H9 (cell line): Measurements from ENCODE around the gene TLN1. TPM values are rescaled to one million over a fixed set of nuclear protein-coding genes. Genes with fewer than 3 reads are reported as not detected.
A peak's percentile ranks its signal among the peaks of the same experiment; 100 is the strongest.

Source experiments
- DNase-seq: peaks from one replicate; pipeline ENCODE4 v3.0.0-alpha.2; 2017
- H2AFZ ChIP-seq: one replicate; pipeline ENCODE4 v1.6.1; 2013; ENCODE audit warnings: mild to moderate bottlenecking, low read length, control low read depth, moderate library complexity
- H2AK5ac ChIP-seq: 2 replicates; pipeline ENCODE4 v1.6.1; 2013; ENCODE audit warnings: low read length, control low read depth, mixed read lengths; ENCODE audit not compliant: insufficient read length
- H2BK120ac ChIP-seq: one replicate; pipeline ENCODE4 v1.6.1; 2013; ENCODE audit warnings: low read depth, mild to moderate bottlenecking, low read length, control low read depth, inconsistent platforms; ENCODE audit not compliant: poor library complexity, severe bottlenecking
- H2BK12ac ChIP-seq: 2 replicates; pipeline ENCODE4 v1.6.1; 2013; ENCODE audit warnings: low read length, control low read depth, mixed read lengths, low read depth; ENCODE audit not compliant: insufficient read length
- H2BK15ac ChIP-seq: 2 replicates; pipeline ENCODE4 v1.6.1; 2013; ENCODE audit warnings: low read depth, low read length, control low read depth
- H2BK20ac ChIP-seq: one replicate; pipeline ENCODE4 v1.6.1; 2013; ENCODE audit warnings: low read depth, mild to moderate bottlenecking, low read length, control low read depth, inconsistent platforms; ENCODE audit not compliant: poor library complexity, severe bottlenecking
- H2BK5ac ChIP-seq: 2 replicates; pipeline ENCODE4 v1.6.1; 2013; ENCODE audit warnings: low read length, control low read depth, mixed read lengths; ENCODE audit not compliant: insufficient read length
- H3K14ac ChIP-seq: 2 replicates; pipeline ENCODE4 v1.6.1; 2013; ENCODE audit warnings: low read length, control low read depth; ENCODE audit not compliant: insufficient read depth
- H3K18ac ChIP-seq: 2 replicates; pipeline ENCODE4 v1.6.1; 2013; ENCODE audit warnings: low read depth, mild to moderate bottlenecking, mixed read lengths, low read length, control low read depth; ENCODE audit not compliant: insufficient read length
- H3K23ac ChIP-seq: 2 replicates; pipeline ENCODE4 v1.6.1; 2013; ENCODE audit warnings: low read length, control low read depth, mixed read lengths, low read depth; ENCODE audit not compliant: insufficient read length
- H3K23me2 ChIP-seq: 2 replicates; pipeline ENCODE4 v1.6.1; 2013; ENCODE audit warnings: low read depth, mild to moderate bottlenecking, mixed read lengths, low read length, control low read depth; ENCODE audit not compliant: insufficient read length, poor library complexity, severe bottlenecking
- H3K27ac ChIP-seq: 2 replicates; pipeline ENCODE4 v1.5.1; 2013; ENCODE audit warnings: low read length, control low read depth, mixed read lengths, low read depth; ENCODE audit not compliant: insufficient read length
- H3K27me3 ChIP-seq: 2 replicates; pipeline ENCODE4 v1.6.1; 2013; ENCODE audit warnings: low read length, control low read depth, inconsistent platforms; ENCODE audit not compliant: insufficient read depth
- H3K4ac ChIP-seq: 2 replicates; pipeline ENCODE4 v1.6.1; 2013; ENCODE audit warnings: low read depth, mild to moderate bottlenecking, control low read depth, inconsistent platforms, low read length, moderate library complexity
- H3K4me1 ChIP-seq: 2 replicates; pipeline ENCODE4 v1.6.1; 2013; ENCODE audit warnings: low read length, control low read depth, inconsistent platforms; ENCODE audit not compliant: insufficient read depth
- H3K4me2 ChIP-seq: 2 replicates; pipeline ENCODE4 v1.6.1; 2013; ENCODE audit warnings: low read length, control low read depth, mixed read lengths; ENCODE audit not compliant: insufficient read length, insufficient read depth
- H3K56ac ChIP-seq: 2 replicates; pipeline ENCODE4 v1.6.1; 2013; ENCODE audit warnings: low read depth, mild to moderate bottlenecking, mixed read lengths, low read length, control low read depth; ENCODE audit not compliant: insufficient read length
- H3K79me1 ChIP-seq: 2 replicates; pipeline ENCODE4 v1.6.1; 2013; ENCODE audit warnings: low read depth, mild to moderate bottlenecking, moderate library complexity, low read length, control low read depth, inconsistent platforms; ENCODE audit not compliant: insufficient read depth, poor library complexity, severe bottlenecking
- H3K79me2 ChIP-seq: 2 replicates; pipeline ENCODE4 v1.6.1; 2013; ENCODE audit warnings: low read length, control low read depth, inconsistent platforms; ENCODE audit not compliant: insufficient read depth
- H3K9ac ChIP-seq: 2 replicates; pipeline ENCODE4 v1.6.1; 2013; ENCODE audit warnings: low read length, control low read depth, mixed read lengths; ENCODE audit not compliant: insufficient read length; ENCODE audit errors: extremely low read depth
- H3K9me3 ChIP-seq: one replicate; pipeline ENCODE4 v1.6.1; 2013; ENCODE audit warnings: low read depth, low read length, inconsistent platforms; ENCODE audit not compliant: control insufficient read depth
- H3T11ph ChIP-seq: one replicate; pipeline ENCODE4 v1.6.1; 2013; ENCODE audit warnings: mild to moderate bottlenecking, low read length, control low read depth, inconsistent platforms
- H4K20me1 ChIP-seq: one replicate; pipeline ENCODE4 v1.6.1; 2013; ENCODE audit not compliant: control insufficient read depth, insufficient read length, insufficient read depth
- H4K5ac ChIP-seq: 2 replicates; pipeline ENCODE4 v1.6.1; 2013; ENCODE audit warnings: low read depth, mild to moderate bottlenecking, mixed read lengths, low read length, control low read depth; ENCODE audit not compliant: insufficient read length
- H4K8ac ChIP-seq: replicated peaks from 2 replicates; pipeline ENCODE4 v1.6.1; 2013; ENCODE audit warnings: low read length, control low read depth, mixed read lengths, low read depth; ENCODE audit not compliant: insufficient read length
- H4K91ac ChIP-seq: 2 replicates; pipeline ENCODE4 v1.6.1; 2013; ENCODE audit warnings: low read depth, mild to moderate bottlenecking, moderate library complexity, mixed read lengths, low read length, control low read depth; ENCODE audit not compliant: insufficient read length
- H3K27ac Mint-ChIP-seq, 3 experiments: 2 replicates in 2 of 3; 3 replicates in 1 of 3; pipeline ENCODE4 v1.8.0; 2020 to 2021; ENCODE audit warnings: mixed read lengths in 3 of 3, mild to moderate bottlenecking in 1 of 3, moderate library complexity in 1 of 3
- H3K27me3 Mint-ChIP-seq: 2 replicates; pipeline ENCODE4 v1.8.0; 2021; ENCODE audit warnings: low read depth, mild to moderate bottlenecking, moderate library complexity, mixed read lengths
- H3K36me3 Mint-ChIP-seq, 3 experiments: 2 replicates in 2 of 3; 3 replicates in 1 of 3; pipeline ENCODE4 v1.8.0; 2020 to 2021; ENCODE audit warnings: low read depth in 3 of 3, mixed read lengths in 3 of 3; ENCODE audit not compliant: insufficient read depth in 1 of 3
- H3K4me1 Mint-ChIP-seq, 2 experiments: 2 replicates each; pipeline ENCODE4 v1.8.0; 2020; ENCODE audit warnings: mixed read lengths in 2 of 2
- H3K4me3 Mint-ChIP-seq, 2 experiments: 2 replicates in 1 of 2; 3 replicates in 1 of 2; pipeline ENCODE4 v1.8.0; 2020 to 2021; ENCODE audit warnings: mild to moderate bottlenecking in 2 of 2, mixed read lengths in 2 of 2, moderate library complexity in 1 of 2
- H3K9me3 Mint-ChIP-seq, 2 experiments: 2 replicates in 1 of 2; 3 replicates in 1 of 2; pipeline ENCODE4 v1.8.0; 2020; ENCODE audit warnings: mild to moderate bottlenecking in 2 of 2, mixed read lengths in 2 of 2, moderate library complexity in 1 of 2
- WGBS: extraction: QIAGEN DNeasy Blood & Tissue Kit; methylation state at CpG from one replicate; pipeline ENCODE4 v1.1.7; 2013; ENCODE audit warnings: missing lambda C conversion rate, low lambda C conversion rate, mixed read lengths; ENCODE audit not compliant: insufficient read length; ENCODE audit errors: extremely low coverage; 5-methylcytosine and 5-hydroxymethylcytosine counted together
- total RNA-seq: library from RNA; stranded (reverse); gene quantifications from 2 replicates; pipeline ENCODE4 v1.2.1, GENCODE V29; 2021
- TF ChIP-seq, protein P1 (sequence below): fragments of 200-600 bp; sonication (generic); conservative IDR thresholded peaks from 3 replicates; pipeline ENCODE4 v1.8.0; 2021; ENCODE audit warnings: antibody characterized with exemption, mild to moderate bottlenecking

Gene TLN1
- total RNA-seq, 1 experiment from 2014 or later = 102 TPM

- Mint-ChIP-seq H3K4me3 (peak within 1 kb of the TSS; percentile 55 to 70; a peak in 3 of 5 replicates), H3K36me3 (no peaks in the 10 kb centered on the region; a peak in 1 of 7 replicates), H3K27ac (no peak within 1 kb of the TSS), H3K9me3 (no peaks in the 10 kb centered on the region), H3K27me3 (peaks cover 35% of the 10 kb centered on the region), H3K4me1 (peaks cover 7 to 14% of the 10 kb centered on the region in 2 experiments)
- H4K8ac ChIP-seq = no peak within 1 kb of the TSS
- TF ChIP-seq, protein P1, sequence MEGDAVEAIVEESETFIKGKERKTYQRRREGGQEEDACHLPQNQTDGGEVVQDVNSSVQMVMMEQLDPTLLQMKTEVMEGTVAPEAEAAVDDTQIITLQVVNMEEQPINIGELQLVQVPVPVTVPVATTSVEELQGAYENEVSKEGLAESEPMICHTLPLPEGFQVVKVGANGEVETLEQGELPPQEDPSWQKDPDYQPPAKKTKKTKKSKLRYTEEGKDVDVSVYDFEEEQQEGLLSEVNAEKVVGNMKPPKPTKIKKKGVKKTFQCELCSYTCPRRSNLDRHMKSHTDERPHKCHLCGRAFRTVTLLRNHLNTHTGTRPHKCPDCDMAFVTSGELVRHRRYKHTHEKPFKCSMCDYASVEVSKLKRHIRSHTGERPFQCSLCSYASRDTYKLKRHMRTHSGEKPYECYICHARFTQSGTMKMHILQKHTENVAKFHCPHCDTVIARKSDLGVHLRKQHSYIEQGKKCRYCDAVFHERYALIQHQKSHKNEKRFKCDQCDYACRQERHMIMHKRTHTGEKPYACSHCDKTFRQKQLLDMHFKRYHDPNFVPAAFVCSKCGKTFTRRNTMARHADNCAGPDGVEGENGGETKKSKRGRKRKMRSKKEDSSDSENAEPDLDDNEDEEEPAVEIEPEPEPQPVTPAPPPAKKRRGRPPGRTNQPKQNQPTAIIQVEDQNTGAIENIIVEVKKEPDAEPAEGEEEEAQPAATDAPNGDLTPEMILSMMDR = no peak
- no CpG with 5 or more reads among the region's 10 CpGs for WGBS
- H3K56ac ChIP-seq = no peak within 1 kb of the TSS
- H2BK5ac ChIP-seq = no peak within 1 kb of the TSS
- H3K4ac ChIP-seq = no peak within 1 kb of the TSS
- no peak within 1 kb of the TSS for H3T11ph ChIP-seq
- H4K5ac ChIP-seq = no peak within 1 kb of the TSS
- H3K23ac ChIP-seq = no peak within 1 kb of the TSS
- H3K4me1 ChIP-seq = no peaks in the 10 kb centered on the region
- H2BK12ac ChIP-seq = no peak within 1 kb of the TSS
- no peak within 1 kb of the TSS for H2BK15ac ChIP-seq
- H2BK20ac ChIP-seq = no peak within 1 kb of the TSS
- H2BK120ac ChIP-seq = no peak within 1 kb of the TSS
- no peak within 1 kb of the TSS for H3K18ac ChIP-seq
- H3K79me1 ChIP-seq = no peaks in the 10 kb centered on the region
- H2AFZ ChIP-seq = no peak within 1 kb of the TSS
- H4K91ac ChIP-seq = no peak within 1 kb of the TSS
- no peak within 1 kb of the TSS for H3K14ac ChIP-seq
- H3K9me3 ChIP-seq = no peaks in the 10 kb centered on the region
- H3K23me2 ChIP-seq = no peaks in the 10 kb centered on the region
- no peak within 1 kb of the TSS for H3K27ac ChIP-seq
- no peaks in the 10 kb centered on the region for H4K20me1 ChIP-seq
- peaks cover 3% of the 10 kb centered on the region; the same call in 1 of the 2 replicates for H3K27me3 ChIP-seq
- no peak within 1 kb of the TSS for H3K9ac ChIP-seq
- no peak within 1 kb of the TSS for H3K4me2 ChIP-seq
- DNase-seq = no peak
- H3K79me2 ChIP-seq = no peaks in the 10 kb centered on the region
- no peak within 1 kb of the TSS for H2AK5ac ChIP-seq
These were observed 58.6 kb downstream of the TLN1 start, which contains the start of gene CA9 for GRCh38 chr9:35673132-35674024. Gene CA9 (plus strand): TSS chr9:35673928. CDS start chr9:35673960, 32 bp downstream.
